Activated gamma-delta T cell treated with anti-CD3 and anti-CD28 coated beads, Interleukin-2, amount 50 U/mL, for 16 hours (primary cell): ENCODE measurements around the gene ZNF19.

Experiments used
- DNase-seq: peaks from one replicate; pipeline ENCODE4 v3.0.0-alpha.2; 2020; ENCODE audit warnings: low read depth

Gene ZNF19

GRCh38 chr16:71441348-71442050 lies 47.6 kb downstream of the ZNF19 start:
- DNase-seq = no peak

- no peak for DNase-seq
These were observed 48.3 kb downstream of the ZNF19 start for GRCh38 chr16:71440669-71441347.

- no peak for DNase-seq
These were observed 49.6 kb downstream of the ZNF19 start for GRCh38 chr16:71439523-71439922.

- no peak for DNase-seq
These were observed 52.7 kb downstream of the ZNF19 start for GRCh38 chr16:71436473-71436872.

GRCh38 chr16:71432906-71433305 lies 56.2 kb downstream of the ZNF19 start:
- DNase-seq = no peak

- DNase-seq = no peak
These were observed 57.1 kb downstream of the ZNF19 start for GRCh38 chr16:71431991-71432390.

- no peak for DNase-seq
These were observed 57.9 kb downstream of the ZNF19 start for GRCh38 chr16:71431176-71431575.

- no peak for DNase-seq
These were observed 58.4 kb downstream of the ZNF19 start for GRCh38 chr16:71430744-71431143.

GRCh38 chr16:71429581-71429980 lies 59.5 kb downstream of the ZNF19 start:
- DNase-seq = no peak

GRCh38 chr16:71428883-71429282 lies 60.2 kb downstream of the ZNF19 start:
- no peak for DNase-seq

- DNase-seq = no peak
These were observed 60.7 kb downstream of the ZNF19 start for GRCh38 chr16:71428385-71428784.

GRCh38 chr16:71426880-71427615 lies 62.1 kb downstream of the ZNF19 start:
- DNase-seq = no peak

GRCh38 chr16:71426069-71426879 lies 62.9 kb downstream of the ZNF19 start:
- no peak for DNase-seq

GRCh38 chr16:71425746-71426068 lies 63.4 kb downstream of the ZNF19 start:
- no peak for DNase-seq

- no peak for DNase-seq
These were observed 64.5 kb downstream of the ZNF19 start for GRCh38 chr16:71424626-71425025.

GRCh38 chr16:71423865-71424264 lies 65.3 kb downstream of the ZNF19 start:
- no peak for DNase-seq
